OCI-LY1 (cell line): ENCODE results near the gene TAF3.

Experiments used
- H2AFZ ChIP-seq: fragments of 200-600 bp; sonication (generic), shearing (Covaris generic); 2 replicates; pipeline ENCODE4 v1.6.0; 2014; ENCODE audit warnings: antibody characterized with exemption, mild to moderate bottlenecking, low read length
- H3F3A ChIP-seq: fragments of 200-600 bp; sonication (generic), shearing (Covaris generic); 2 replicates; pipeline ENCODE4 v1.6.0; 2014; ENCODE audit warnings: mild to moderate bottlenecking, antibody characterized with exemption, low read length, moderate library complexity; ENCODE audit not compliant: insufficient read depth
- H3K27ac ChIP-seq: fragments of 200-600 bp; sonication (generic); 2 replicates; pipeline ENCODE4 v1.5.1; 2014; ENCODE audit warnings: low read length, mixed run types, mild to moderate bottlenecking, low read depth; ENCODE audit not compliant: poor library complexity, severe bottlenecking
- H3K27me3 ChIP-seq: fragments of 200-600 bp; sonication (generic); 2 replicates; pipeline ENCODE4 v1.6.0; 2014; ENCODE audit warnings: antibody characterized with exemption, mild to moderate bottlenecking, low read length, moderate library complexity; ENCODE audit not compliant: insufficient read depth
- H3K36me3 ChIP-seq: fragments of 200-600 bp; sonication (generic); 2 replicates; pipeline ENCODE4 v1.6.1; 2014; ENCODE audit warnings: mild to moderate bottlenecking, antibody characterized with exemption, low read length, moderate library complexity, mixed read lengths; ENCODE audit not compliant: insufficient read depth
- H3K4me1 ChIP-seq: fragments of 200-600 bp; sonication (generic); 2 replicates; pipeline ENCODE4 v1.5.1; 2014; ENCODE audit warnings: mild to moderate bottlenecking, low read length, moderate library complexity; ENCODE audit not compliant: insufficient read depth, severe bottlenecking
- H3K4me2 ChIP-seq: fragments of 200-600 bp; sonication (generic), shearing (Covaris generic); 2 replicates; pipeline ENCODE4 v1.6.1; 2014; ENCODE audit warnings: low read length
- H3K4me3 ChIP-seq: fragments of 200-600 bp; sonication (generic); 2 replicates; pipeline ENCODE4 v1.5.1; 2014; ENCODE audit warnings: low read length, low read depth, mild to moderate bottlenecking, mixed read lengths; ENCODE audit not compliant: poor library complexity, severe bottlenecking
- H3K79me2 ChIP-seq: fragments of 200-600 bp; shearing (Covaris generic); 2 replicates; pipeline ENCODE4 v1.6.1; 2016; ENCODE audit warnings: mixed run types, low read length, mixed read lengths; ENCODE audit not compliant: insufficient read depth
- H3K9ac ChIP-seq: fragments of 200-600 bp; sonication (generic), shearing (Covaris generic); 2 replicates; pipeline ENCODE4 v1.6.1; 2014; ENCODE audit warnings: mild to moderate bottlenecking, low read length, mixed read lengths
- H3K9me2 ChIP-seq: fragments of 200-600 bp; sonication (generic), shearing (Covaris generic); 2 replicates; pipeline ENCODE4 v1.6.1; 2014; ENCODE audit warnings: low read depth, mild to moderate bottlenecking, low read length, mixed read lengths
- H3K9me3 ChIP-seq: fragments of 200-600 bp; shearing (Covaris generic); 2 replicates; pipeline ENCODE4 v1.6.1; 2014; ENCODE audit warnings: low read length, mixed read lengths
- H4K20me1 ChIP-seq: fragments of 200-600 bp; sonication (generic), shearing (Covaris generic); 2 replicates; pipeline ENCODE4 v1.6.0; 2016; ENCODE audit warnings: mild to moderate bottlenecking, low read length; ENCODE audit not compliant: insufficient read depth
- CTCF ChIP-seq: fragments of 200-600 bp; sonication (generic), shearing (Covaris generic); IDR thresholded peaks from 2 replicates; pipeline ENCODE4 v1.5.1; 2017; ENCODE audit warnings: mild to moderate bottlenecking, antibody characterized with exemption, low read length, moderate library complexity, mixed read lengths
- EZH2 ChIP-seq: fragments of 200-600 bp; sonication (generic), shearing (Covaris generic); IDR thresholded peaks from 2 replicates; pipeline ENCODE4 v1.8.0; 2017; ENCODE audit warnings: borderline replicate concordance, mixed run types, mild to moderate bottlenecking, antibody characterized with exemption, low read length, moderate library complexity, mixed read lengths

TAF3 gene

GRCh38 chr10:8056378-8056777, 238.1 kb downstream of the TAF3 start:
- H3K36me3 ChIP-seq = no peaks in the 10 kb centered on the region
- no peaks in the 10 kb centered on the region; the same call in 1 of the 2 replicates for H3K27me3 ChIP-seq
- TF ChIP-seq EZH2 = no peak
- no peak for TF ChIP-seq CTCF
- H3K4me2 ChIP-seq = no peak overlapping the region
- no peaks in the 10 kb centered on the region for H4K20me1 ChIP-seq
- no peaks in the 10 kb centered on the region for H3K9me3 ChIP-seq
- H3F3A ChIP-seq = no peaks in the 10 kb centered on the region
- no peaks in the 10 kb centered on the region for H3K9me2 ChIP-seq
- no peak overlapping the region for H3K4me3 ChIP-seq
- H3K4me1 ChIP-seq = no peaks in the 10 kb centered on the region
- H2AFZ ChIP-seq = no peak overlapping the region
- no peak overlapping the region for H3K27ac ChIP-seq
- no peak overlapping the region for H3K9ac ChIP-seq
- no peaks in the 10 kb centered on the region for H3K79me2 ChIP-seq

- H4K20me1 ChIP-seq = no peaks in the 10 kb centered on the region
These were observed 238.6 kb downstream of the TAF3 start for GRCh38 chr10:8056871-8057331.

GRCh38 chr10:8057636-8058273, 239.4 kb downstream of the TAF3 start:
- Histone ChIP-seq H3K9me2 (no peaks in the 10 kb centered on the region), H3K9me3 (no peaks in the 10 kb centered on the region), H3K36me3 (no peaks in the 10 kb centered on the region), H3K4me2 (no peak overlapping the region), H4K20me1 (no peaks in the 10 kb centered on the region), H2AFZ (no peak overlapping the region), H3K27me3 (no peaks in the 10 kb centered on the region; the same call in 1 of the 2 replicates), H3K79me2 (no peaks in the 10 kb centered on the region), H3K4me3 (no peak overlapping the region), H3K4me1 (no peaks in the 10 kb centered on the region), H3K9ac (no peak overlapping the region), H3F3A (no peaks in the 10 kb centered on the region), H3K27ac (no peak overlapping the region)
- no peak for TF ChIP-seq CTCF

More at GRCh38 chr10:8056871-8057331, 238.6 kb downstream of the TAF3 start:
- H2AFZ ChIP-seq = no peak overlapping the region
- no peak for TF ChIP-seq EZH2
- no peak for TF ChIP-seq CTCF
- H3K9me2 ChIP-seq = no peaks in the 10 kb centered on the region
- no peak overlapping the region for H3K4me2 ChIP-seq
- no peaks in the 10 kb centered on the region for H3K79me2 ChIP-seq
- H3K4me3 ChIP-seq = no peak overlapping the region
- H3K36me3 ChIP-seq = no peaks in the 10 kb centered on the region
- no peak overlapping the region for H3K27ac ChIP-seq
- H3K9me3 ChIP-seq = no peaks in the 10 kb centered on the region
- no peak overlapping the region for H3K9ac ChIP-seq
- no peaks in the 10 kb centered on the region for H3K4me1 ChIP-seq
- H3F3A ChIP-seq = no peaks in the 10 kb centered on the region
- H3K27me3 ChIP-seq = no peaks in the 10 kb centered on the region; the same call in 1 of the 2 replicates
